ENCODE measurements around the gene SHLD1.

Gene SHLD1

GRCh38 chr20:5871459-5872410 lies 121.5 kb downstream of the SHLD1 start:
- no peaks in the 10 kb centered on the region for H3K9me3 ChIP-seq
- H3K36me3 ChIP-seq, result no peaks in the 10 kb centered on the region
- no peaks in the 10 kb centered on the region for H3K27me3 ChIP-seq
- H3K4me1 ChIP-seq (ENCODE audit: control insufficient read depth in 1 of 2, insufficient read depth in 1 of 2, low read depth in 1 of 2, low read length in 1 of 2), result peaks cover 21 to 25% of the 10 kb centered on the region in 2 experiments
- H3K4me3 ChIP-seq (ENCODE audit: low read depth in 1 of 2, low read length in 1 of 2), result no peak overlapping the region
- no peak for TF ChIP-seq CTCF (IDR thresholded peaks at IDR 0.05)
- H3K27ac ChIP-seq, result peak overlapping the region; percentile 73

GRCh38 chr20:5877128-5877527 lies 126.9 kb downstream of the SHLD1 start:
- Histone ChIP-seq H3K4me3 (ENCODE audit: low read depth in 1 of 2, low read length in 1 of 2) (no peak overlapping the region), H3K9me3 (no peaks in the 10 kb centered on the region), H3K4me1 (ENCODE audit: control insufficient read depth in 1 of 2, insufficient read depth in 1 of 2, low read depth in 1 of 2, low read length in 1 of 2) (peaks cover 6 to 8% of the 10 kb centered on the region in 2 experiments), H3K36me3 (no peaks in the 10 kb centered on the region), H3K27me3 (no peaks in the 10 kb centered on the region), H3K27ac (no peak overlapping the region)
- no peak for TF ChIP-seq CTCF (IDR thresholded peaks at IDR 0.05)

- TF ChIP-seq CTCF (IDR thresholded peaks at IDR 0.05), result no peak
- Histone ChIP-seq H3K27ac (no peak overlapping the region), H3K4me1 (ENCODE audit: control insufficient read depth in 1 of 2, insufficient read depth in 1 of 2, low read depth in 1 of 2, low read length in 1 of 2) (peaks cover 0 to 7% of the 10 kb centered on the region in 2 experiments), H3K36me3 (no peaks in the 10 kb centered on the region), H3K4me3 (ENCODE audit: low read depth in 1 of 2, low read length in 1 of 2) (no peak overlapping the region), H3K9me3 (no peaks in the 10 kb centered on the region), H3K27me3 (no peaks in the 10 kb centered on the region)
Observed at GRCh38 chr20:5880326-5880725, 130.1 kb downstream of the SHLD1 start.

- Histone ChIP-seq H3K9me3 (no peaks in the 10 kb centered on the region), H3K27me3 (no peaks in the 10 kb centered on the region), H3K36me3 (no peaks in the 10 kb centered on the region), H3K4me3 (ENCODE audit: low read depth in 1 of 2, low read length in 1 of 2) (no peak overlapping the region), H3K27ac (no peak overlapping the region), H3K4me1 (ENCODE audit: control insufficient read depth in 1 of 2, insufficient read depth in 1 of 2, low read depth in 1 of 2, low read length in 1 of 2) (peaks cover 0 to 7% of the 10 kb centered on the region in 2 experiments)
- TF ChIP-seq CTCF (IDR thresholded peaks at IDR 0.05), result no peak
Observed at GRCh38 chr20:5881703-5882102, 131.5 kb downstream of the SHLD1 start.

- Histone ChIP-seq H3K36me3 (no peaks in the 10 kb centered on the region), H3K9me3 (no peaks in the 10 kb centered on the region), H3K4me3 (ENCODE audit: low read depth in 1 of 2, low read length in 1 of 2) (no peak overlapping the region), H3K4me1 (ENCODE audit: control insufficient read depth in 1 of 2, insufficient read depth in 1 of 2, low read depth in 1 of 2, low read length in 1 of 2) (peaks cover 0 to 7% of the 10 kb centered on the region in 2 experiments), H3K27me3 (no peaks in the 10 kb centered on the region), H3K27ac (no peak overlapping the region)
- no peak for TF ChIP-seq CTCF (IDR thresholded peaks at IDR 0.05)
Observed at GRCh38 chr20:5882166-5882565, 132.0 kb downstream of the SHLD1 start.
